ENCODE data around the gene ADAM23. TPM values are rescaled to one million over a fixed set of nuclear protein-coding genes. Genes with fewer than 3 reads are reported as not detected.

The ADAM23 gene
- total and polyA plus RNA-seq, 12 donors: 4.5 to 33.9 (median 6.7) TPM

DNA sequence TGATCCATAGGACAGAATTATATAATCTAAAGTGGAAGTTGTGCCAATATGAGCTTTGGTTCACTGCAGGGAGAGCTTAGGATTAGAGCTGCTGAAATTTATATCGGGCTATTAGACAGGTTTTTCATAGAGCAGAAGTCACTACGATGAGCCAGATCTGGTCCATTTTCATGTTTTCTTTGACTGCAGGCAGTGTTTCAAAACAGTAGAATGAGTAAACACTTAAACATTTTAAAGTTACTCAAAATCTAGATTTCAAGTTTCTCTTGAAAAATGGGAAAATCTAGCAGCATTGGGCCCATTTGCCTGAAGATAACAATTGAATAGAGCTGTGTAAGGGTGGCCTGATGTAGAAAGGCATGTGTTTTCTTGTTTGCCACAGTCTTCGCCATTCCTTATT lies 14.5 kb upstream of the ADAM23 start:
- no peak overlapping the region for H3K27ac ChIP-seq
- intact Hi-C loops (cut with DNase I): no loop called here
- peaks cover 0 to 10% of the 10 kb centered on the region in 2 donors for H3K4me1 ChIP-seq (replicated peaks in 1 of 2)
- 88 to 93% (median 91%) methylated on average over 3 of the region's 3 CpGs for WGBS, 4 donors
- TF ChIP-seq, protein P1, sequence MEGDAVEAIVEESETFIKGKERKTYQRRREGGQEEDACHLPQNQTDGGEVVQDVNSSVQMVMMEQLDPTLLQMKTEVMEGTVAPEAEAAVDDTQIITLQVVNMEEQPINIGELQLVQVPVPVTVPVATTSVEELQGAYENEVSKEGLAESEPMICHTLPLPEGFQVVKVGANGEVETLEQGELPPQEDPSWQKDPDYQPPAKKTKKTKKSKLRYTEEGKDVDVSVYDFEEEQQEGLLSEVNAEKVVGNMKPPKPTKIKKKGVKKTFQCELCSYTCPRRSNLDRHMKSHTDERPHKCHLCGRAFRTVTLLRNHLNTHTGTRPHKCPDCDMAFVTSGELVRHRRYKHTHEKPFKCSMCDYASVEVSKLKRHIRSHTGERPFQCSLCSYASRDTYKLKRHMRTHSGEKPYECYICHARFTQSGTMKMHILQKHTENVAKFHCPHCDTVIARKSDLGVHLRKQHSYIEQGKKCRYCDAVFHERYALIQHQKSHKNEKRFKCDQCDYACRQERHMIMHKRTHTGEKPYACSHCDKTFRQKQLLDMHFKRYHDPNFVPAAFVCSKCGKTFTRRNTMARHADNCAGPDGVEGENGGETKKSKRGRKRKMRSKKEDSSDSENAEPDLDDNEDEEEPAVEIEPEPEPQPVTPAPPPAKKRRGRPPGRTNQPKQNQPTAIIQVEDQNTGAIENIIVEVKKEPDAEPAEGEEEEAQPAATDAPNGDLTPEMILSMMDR (IDR thresholded peaks at IDR 0.05): no peak
- TF ChIP-seq POLR2A (IDR thresholded peaks at IDR 0.05): no peak
- H3K4me3 ChIP-seq: no peak overlapping the region
- H3K27me3 ChIP-seq: no peaks in the 10 kb centered on the region
- no peaks in the 10 kb centered on the region for H3K9me3 ChIP-seq (replicated peaks in 1 of 3)
- no peak for DNase-seq
- no peaks in the 10 kb centered on the region for H3K36me3 ChIP-seq (replicated peaks in 1 of 2)

DNA sequence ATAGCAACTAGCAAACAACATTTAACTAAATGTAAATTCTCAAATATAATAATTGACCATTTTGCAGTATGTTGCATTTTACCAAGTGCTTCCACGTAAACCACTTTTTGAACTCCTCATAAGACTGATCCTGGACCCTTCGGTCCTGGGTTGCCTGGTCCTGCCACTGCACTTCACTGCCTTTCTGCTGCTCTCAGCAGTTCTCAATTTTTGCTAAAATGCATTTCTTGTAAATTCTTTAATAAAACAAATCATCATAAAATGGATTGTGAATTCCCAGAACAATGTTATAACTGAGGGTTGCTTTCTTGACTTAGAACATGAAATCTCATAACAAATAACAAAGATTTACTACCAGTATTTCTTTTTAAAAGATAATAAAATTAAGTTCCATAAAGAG lies 12.9 kb upstream of the ADAM23 start:
- Histone ChIP-seq H3K4me1 (replicated peaks in 1 of 2) (peaks cover 7 to 15% of the 10 kb centered on the region in 2 donors), H3K9me3 (replicated peaks in 1 of 3) (no peaks in the 10 kb centered on the region), H3K27ac (no peak overlapping the region), H3K36me3 (replicated peaks in 1 of 2) (no peaks in the 10 kb centered on the region), H3K27me3 (no peaks in the 10 kb centered on the region), H3K4me3 (no peak overlapping the region)
- intact Hi-C loops (cut with DNase I): no loop called here
- WGBS, 4 donors: 91 to 95% (median 95%) methylated on average over 2 of the region's 2 CpGs
- TF ChIP-seq, protein P1 (IDR thresholded peaks at IDR 0.05): no peak
- no peak for TF ChIP-seq POLR2A (IDR thresholded peaks at IDR 0.05)
- no peak for DNase-seq

DNA sequence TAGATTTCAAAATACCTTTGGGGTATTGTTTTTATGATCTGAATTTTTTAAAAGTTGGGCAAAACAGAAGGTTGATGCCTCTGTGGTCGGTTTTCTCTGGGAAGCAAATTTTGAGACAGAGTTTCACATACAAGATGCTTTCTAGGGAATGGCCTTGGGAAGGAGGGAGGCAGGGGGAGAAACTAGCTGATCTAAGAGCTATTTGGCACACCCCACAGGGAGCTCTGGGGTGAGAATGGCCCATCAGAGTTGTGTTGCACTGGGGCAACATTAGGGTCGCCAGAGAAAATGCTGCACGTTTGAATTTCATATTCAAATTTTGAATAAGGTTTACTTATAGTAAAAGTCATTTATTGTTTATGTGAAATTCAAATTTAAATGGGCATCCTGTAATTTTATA lies 11.9 kb upstream of the ADAM23 start:
- intact Hi-C loops (cut with DNase I): no loop called here
- Histone ChIP-seq H3K36me3 (replicated peaks in 1 of 2) (no peaks in the 10 kb centered on the region), H3K4me3 (no peak overlapping the region), H3K9me3 (replicated peaks in 1 of 3) (no peaks in the 10 kb centered on the region), H3K27me3 (no peaks in the 10 kb centered on the region), H3K27ac (no peak overlapping the region), H3K4me1 (replicated peaks in 1 of 2) (peaks cover 10 to 23% of the 10 kb centered on the region in 2 donors)
- DNase-seq: no peak
- 68 to 84% (median 73%) methylated on average over 3 of the region's 3 CpGs for WGBS, 4 donors
- TF ChIP-seq, protein P1 (IDR thresholded peaks at IDR 0.05): no peak
- TF ChIP-seq POLR2A (IDR thresholded peaks at IDR 0.05): no peak

DNA sequence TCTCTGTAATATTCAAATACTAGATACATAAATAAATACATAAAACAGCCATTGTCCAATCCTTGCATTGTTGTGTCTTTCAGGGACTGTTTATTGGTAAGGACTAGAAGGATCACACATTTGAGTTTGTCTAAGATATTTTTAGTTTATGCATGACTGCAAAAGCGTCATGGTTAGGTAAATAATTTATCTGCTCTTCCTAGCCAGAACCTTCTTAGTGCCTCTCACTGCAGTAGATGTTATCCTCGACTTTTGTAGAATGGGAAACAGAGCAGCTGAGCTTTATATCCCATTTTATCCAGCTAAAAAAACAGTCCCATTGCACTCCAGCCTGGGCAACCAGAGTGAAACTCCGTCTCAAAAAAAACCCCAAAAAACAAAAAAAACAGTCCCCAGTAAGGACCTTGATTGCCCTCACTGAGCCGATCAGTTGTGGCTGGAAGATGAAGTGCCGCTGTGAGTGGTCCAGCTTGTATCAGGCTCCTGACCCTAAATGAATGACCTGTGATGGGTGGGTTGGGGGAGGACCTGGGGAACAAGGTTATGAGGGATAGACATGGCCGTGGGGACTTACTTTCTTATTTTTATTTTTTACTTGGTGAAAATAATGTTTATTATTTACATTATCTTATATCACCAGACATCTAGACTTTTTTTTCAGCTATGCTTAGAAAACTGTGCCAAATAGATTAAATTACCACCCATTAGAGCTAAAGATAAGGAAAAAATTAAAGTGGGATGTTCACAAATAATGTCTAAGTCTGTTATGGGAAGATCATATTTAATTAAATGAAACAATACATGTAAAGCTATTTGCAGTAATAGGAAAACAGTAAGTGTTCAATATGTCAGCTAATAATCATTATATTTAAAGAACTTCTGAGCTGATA lies 10.9 kb upstream of the ADAM23 start:
- TF ChIP-seq, protein P1 (IDR thresholded peaks at IDR 0.05): no peak
- no peak for TF ChIP-seq POLR2A (IDR thresholded peaks at IDR 0.05)
- DNase-seq: no peak
- Histone ChIP-seq H3K4me1 (replicated peaks in 1 of 2) (peaks cover 10 to 25% of the 10 kb centered on the region in 2 donors), H3K27me3 (no peaks in the 10 kb centered on the region), H3K27ac (no peak overlapping the region), H3K4me3 (no peak overlapping the region), H3K36me3 (replicated peaks in 1 of 2) (no peaks in the 10 kb centered on the region), H3K9me3 (replicated peaks in 1 of 3) (no peaks in the 10 kb centered on the region)
- WGBS, 4 donors: 57 to 79% (median 68%) methylated on average over 6 of the region's 6 CpGs
- intact Hi-C loops (cut with DNase I): no loop called here

All from adrenal gland (tissue), 12 donors.